ENCODE data around the gene SLC16A11. TPM values are rescaled to one million over a fixed set of nuclear protein-coding genes. Genes with fewer than 3 reads are reported as not detected.

Gene SLC16A11
- total RNA-seq, 4 donors from 2014 or later = 1.1 to 6.3 (median 4.1) TPM

DNA sequence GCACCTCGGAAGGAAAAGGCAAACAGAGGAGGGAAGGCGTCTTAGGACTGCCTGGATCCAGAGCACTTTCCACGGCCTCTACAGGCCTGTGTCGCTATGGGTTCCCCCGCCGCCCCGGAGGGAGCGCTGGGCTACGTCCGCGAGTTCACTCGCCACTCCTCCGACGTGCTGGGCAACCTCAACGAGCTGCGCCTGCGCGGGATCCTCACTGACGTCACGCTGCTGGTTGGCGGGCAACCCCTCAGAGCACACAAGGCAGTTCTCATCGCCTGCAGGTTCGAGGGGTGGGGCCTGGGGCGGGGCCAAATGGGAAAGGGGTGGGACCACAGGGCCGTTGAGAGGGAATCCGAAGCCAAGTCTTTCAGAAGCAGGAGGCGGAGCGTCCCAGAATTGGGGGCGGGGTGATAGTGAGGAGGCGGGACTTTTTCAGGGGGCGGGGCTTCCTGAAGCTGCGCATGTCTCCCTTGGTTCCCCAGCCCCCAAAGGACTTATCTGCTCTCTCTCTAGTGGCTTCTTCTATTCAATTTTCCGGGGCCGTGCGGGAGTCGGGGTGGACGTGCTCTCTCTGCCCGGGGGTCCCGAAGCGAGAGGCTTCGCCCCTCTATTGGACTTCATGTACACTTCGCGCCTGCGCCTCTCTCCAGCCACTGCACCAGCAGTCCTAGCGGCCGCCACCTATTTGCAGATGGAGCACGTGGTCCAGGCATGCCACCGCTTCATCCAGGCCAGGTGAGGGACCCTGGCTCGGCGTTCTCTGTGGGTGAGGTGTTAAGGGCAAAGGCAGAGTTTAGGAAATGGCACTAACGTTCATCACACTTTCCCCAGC is 20.1 kb downstream of the SLC16A11 start:
- H3K4me3 ChIP-seq (ENCODE audit: low read depth, poor library complexity, severe bottlenecking) = no peak overlapping the region
- WGBS, 2 donors = 33 to 38% methylated on average over 42 to 51 of the region's 51 CpGs
- TF ChIP-seq CTCF (IDR thresholded peaks at IDR 0.05) = no peak
- peak in 1 of 2 donors; percentile 57 for TF ChIP-seq POLR2A (IDR thresholded peaks at IDR 0.05)
- peak; percentile 93 to 99 for DNase-seq (ENCODE audit: low spot score in 2 of 2)
- intact Hi-C loops (cut with DNase I; ENCODE audit: low total_unique reads) = no loop called here

GRCh38 chr17:7022781-7023571 is 20.9 kb downstream of the SLC16A11 start, which contains the start of gene BCL6B:
Gene BCL6B, plus strand, starts transcription at chr17:7023050. Its CDS starts 622 bp downstream, at chr17:7023672.
- WGBS, 2 donors = 5 to 10% methylated on average over 46 of the region's 47 CpGs
- peak in 1 of 2 donors; percentile 30 for DNase-seq (ENCODE audit: low spot score in 2 of 2)

DNA sequence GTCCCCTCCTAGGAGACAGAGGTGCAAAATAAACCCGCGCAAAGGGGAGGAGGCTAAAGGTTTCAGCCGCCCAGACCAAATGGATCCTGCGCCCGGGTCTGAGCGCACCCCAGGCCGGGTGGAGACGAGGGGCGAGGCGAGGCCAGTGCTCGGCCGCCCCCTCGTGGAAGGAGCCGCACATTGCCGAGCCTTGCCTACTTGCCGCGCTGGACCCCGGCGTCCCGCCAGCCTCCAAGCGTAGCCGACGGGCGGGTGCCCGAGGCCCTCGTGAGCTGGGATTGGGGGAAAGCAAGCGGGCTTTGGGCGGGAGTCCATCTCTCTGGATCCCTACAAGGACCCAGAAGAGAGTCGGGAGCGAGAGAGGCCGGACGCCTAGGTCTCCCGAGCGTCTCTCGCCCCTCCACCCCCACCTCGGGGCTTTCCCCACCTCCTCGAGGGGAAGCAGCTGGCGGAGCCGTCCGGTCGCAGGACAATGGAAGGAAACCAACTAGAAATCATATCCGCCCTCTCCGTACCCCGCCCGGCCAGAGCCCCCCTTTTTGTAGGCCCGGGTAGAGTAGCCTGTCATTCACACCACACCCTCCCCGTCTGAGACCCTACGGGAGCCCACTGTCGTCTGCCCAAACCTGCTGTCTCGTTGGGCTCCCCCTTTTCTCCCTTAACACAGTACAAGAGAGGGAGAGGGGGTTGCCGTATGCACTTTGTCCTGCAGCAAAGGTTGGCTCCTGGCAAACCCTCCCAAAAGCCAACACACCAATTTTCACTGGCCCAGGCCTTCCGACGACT is 21.7 kb downstream of the SLC16A11 start:
- intact Hi-C loops (cut with DNase I; ENCODE audit: low total_unique reads) = no loop called here
- H3K4me3 ChIP-seq (ENCODE audit: low read depth, poor library complexity, severe bottlenecking) = no peak overlapping the region
- peak; percentile 71 to 97 for DNase-seq (ENCODE audit: low spot score in 2 of 2)
- TF ChIP-seq CTCF (IDR thresholded peaks at IDR 0.05) (peak in 1 of 3 donors; percentile 84), POLR2A (IDR thresholded peaks at IDR 0.05) (no peak)
- 1 to 6% methylated on average over 21 to 52 of the region's 53 CpGs for WGBS, 2 donors

More at GRCh38 chr17:7022781-7023571, 20.9 kb downstream of the SLC16A11 start, which contains the start of gene BCL6B:
- no peak within 1 kb of the TSS for H3K4me3 ChIP-seq (ENCODE audit: low read depth, poor library complexity, severe bottlenecking)
- intact Hi-C loops (cut with DNase I; ENCODE audit: low total_unique reads) = no loop called here
- TF ChIP-seq POLR2A (IDR thresholded peaks at IDR 0.05) (no peak), CTCF (IDR thresholded peaks at IDR 0.05) (no peak)

GRCh38 chr17:7020894-7021664 is 22.8 kb downstream of the SLC16A11 start:
- H3K4me3 ChIP-seq (ENCODE audit: low read depth, poor library complexity, severe bottlenecking) = no peak overlapping the region
- DNase-seq (ENCODE audit: low spot score in 2 of 2) = no peak
- TF ChIP-seq POLR2A (IDR thresholded peaks at IDR 0.05) (no peak), CTCF (IDR thresholded peaks at IDR 0.05) (no peak)
- 56 to 60% methylated on average over 11 of the region's 11 CpGs for WGBS, 2 donors
- intact Hi-C loops (cut with DNase I; ENCODE audit: low total_unique reads) = no loop called here
